K562 (cell line): ENCODE results near the gene LPAR5. TPM values are rescaled to one million over a fixed set of nuclear protein-coding genes. Genes with fewer than 3 reads are reported as not detected.

Experiments
- ATAC-seq: fragments of 200-7000 bp; cut with Tn5 transposase; 3 replicates; pipeline ENCODE4 v1.9.1; 2020; ENCODE audit warnings: moderate library complexity
- BruUV-seq: library from RNA; stranded (reverse); fragments of 400-500 nt; replicated peaks from 2 replicates; lab custom pipeline; 2021; lab: Mats Ljungman, UMichigan
- CTCF ChIA-PET: fragments of 300-600 bp; formaldehyde crosslinking; extraction: SDS; loops from one replicate; lab custom pipeline; 2021; ENCODE audit warnings: low intra/inter-chr PET ratio; lab: Yijun Ruan, JAX
- POLR2A ChIA-PET: fragments of 300-600, 350-650 bp; sonication (Branson Sonifier 250); formaldehyde crosslinking; extraction: SDS; loops from one replicate; lab custom pipeline; 2021; ENCODE audit warnings: antibody characterized with exemption, inconsistent platforms; lab: Yijun Ruan, JAX
- DNase-seq, 4 experiments: peaks; one replicate each; pipeline versions ENCODE4 v3.0.0 to v3.0.0-alpha.2; 2011 to 2018; ENCODE audit warnings: low spot score in 3 of 4, mixed read lengths in 3 of 4; ENCODE audit errors: extremely low read depth in 1 of 4
- FAIRE-seq: peaks from 2 replicates; lab custom pipeline; 2011; peaks lifted over from hg19 to GRCh38; lab: Jason Lieb, UNC
- H2AFZ ChIP-seq: 2 replicates; pipeline ENCODE4 v1.6.0; 2011; ENCODE audit warnings: low read depth, low read length, control low read depth, inconsistent platforms
- H3K27ac ChIP-seq: fragments of 200-600 bp; 3 replicates; pipeline ENCODE4 v1.8.0; 2011; ENCODE audit warnings: low read depth, mild to moderate bottlenecking, control low read depth, inconsistent platforms, low read length, moderate library complexity, mixed read lengths; ENCODE audit errors: extremely low read depth
- H3K27me3 ChIP-seq, 2 experiments: fragments of 300-600 bp in 1 of 2; 2 replicates in 1 of 2; 3 replicates in 1 of 2; pipeline versions ENCODE4 v1.6.0 to v1.8.0; 2011; ENCODE audit warnings: inconsistent platforms in 2 of 2, low read length in 2 of 2, mild to moderate bottlenecking in 1 of 2, mixed read lengths in 1 of 2, moderate library complexity in 1 of 2; ENCODE audit not compliant: control insufficient read depth in 2 of 2, insufficient read depth in 2 of 2
- H3K36me3 ChIP-seq: fragments of 300-600 bp; 3 replicates; pipeline ENCODE4 v1.8.0; 2011; ENCODE audit warnings: mild to moderate bottlenecking, low read length, inconsistent platforms; ENCODE audit not compliant: control insufficient read depth, insufficient read depth
- H3K4me1 ChIP-seq, 2 experiments: fragments of 200-600 bp in 1 of 2; replicated peaks in 1 of 2; 2 replicates in 1 of 2; 3 replicates in 1 of 2; pipeline versions ENCODE4 v1.5.1 to v1.8.0; 2011; ENCODE audit warnings: inconsistent platforms in 2 of 2, low read length in 2 of 2, mild to moderate bottlenecking in 1 of 2, mixed read lengths in 1 of 2, moderate library complexity in 1 of 2; ENCODE audit not compliant: control insufficient read depth in 2 of 2, insufficient read depth in 2 of 2
- H3K4me2 ChIP-seq: 2 replicates; pipeline ENCODE4 v1.6.1; 2011; ENCODE audit warnings: low read length, control low read depth, inconsistent platforms, mixed read lengths; ENCODE audit not compliant: insufficient read depth
- H3K4me3 ChIP-seq: fragments of 200-600 bp; sonication (generic), shearing (Covaris generic); 2 replicates; pipeline ENCODE4 v1.5.1; 2016; ENCODE audit warnings: control low read depth, inconsistent platforms
- H3K79me2 ChIP-seq: fragments of 200-600 bp; 3 replicates; pipeline ENCODE4 v1.8.0; 2011; ENCODE audit warnings: low read length, inconsistent platforms; ENCODE audit not compliant: control insufficient read depth, insufficient read depth
- H3K9ac ChIP-seq, 2 experiments: 2 replicates each; pipeline versions ENCODE4 v1.6.0 to v1.6.1; 2011; ENCODE audit warnings: low read depth in 2 of 2, low read length in 2 of 2, control low read depth in 1 of 2, inconsistent platforms in 1 of 2, mild to moderate bottlenecking in 1 of 2, mixed read lengths in 1 of 2; ENCODE audit not compliant: insufficient read depth in 1 of 2
- H3K9me1 ChIP-seq: one replicate; pipeline ENCODE4 v1.6.0; 2011; ENCODE audit warnings: inconsistent platforms, mild to moderate bottlenecking, low read length, moderate library complexity; ENCODE audit not compliant: control insufficient read depth, insufficient read depth
- H3K9me3 ChIP-seq: replicated peaks from 2 replicates; pipeline ENCODE4 v1.5.1; 2011; ENCODE audit warnings: low read depth, low read length, inconsistent platforms; ENCODE audit not compliant: control insufficient read depth, insufficient read depth
- H4K20me1 ChIP-seq: replicated peaks from 2 replicates; pipeline ENCODE4 v1.6.1; 2011; ENCODE audit warnings: low read length, inconsistent platforms, mixed read lengths; ENCODE audit not compliant: control insufficient read depth, insufficient read depth
- ARNT ChIP-seq, 2 experiments: fragments of 450-650 bp; IDR thresholded peaks; 2 replicates each; pipeline ENCODE4 v1.6.1; 2016; ENCODE audit warnings: mild to moderate bottlenecking in 1 of 2
- DDX20 ChIP-seq: fragments of 450-650 bp; IDR thresholded peaks from 2 replicates; pipeline ENCODE4 v1.6.1; 2016; ENCODE audit warnings: missing genetic modification characterization, low read depth, mild to moderate bottlenecking, missing compliant biosample characterization, moderate library complexity
- DMBX1 ChIP-seq: fragments of 250-450 bp; sonication (Bioruptor Pico); IDR thresholded peaks from 2 replicates; pipeline ENCODE4 v1.8.0; 2022; ENCODE audit warnings: inconsistent platforms, mild to moderate bottlenecking, moderate library complexity, borderline replicate concordance
- DNMT1 ChIP-seq: fragments of 450-650 bp; IDR thresholded peaks from 2 replicates; pipeline ENCODE4 v1.6.1; 2016; ENCODE audit warnings: antibody characterized with exemption, mild to moderate bottlenecking
- FOSL1 ChIP-seq: fragments of 200-800 bp; sonication (Bioruptor generic); conservative IDR thresholded peaks from 2 replicates; pipeline ENCODE4 v1.6.1; 2016; ENCODE audit warnings: missing genetic modification characterization, missing compliant biosample characterization
- GTF2F1 ChIP-seq: IDR thresholded peaks from 2 replicates; pipeline ENCODE4 v1.6.1; 2011; ENCODE audit warnings: low read depth, low read length, improper control_type of control experiment
- NR1H2 ChIP-seq: sonication (generic); formaldehyde crosslinking; IDR thresholded peaks from 2 replicates; pipeline ENCODE4 v1.4.0; 2020; ENCODE audit warnings: mild to moderate bottlenecking, missing genetic modification reagents
- NRF1 ChIP-seq, 2 experiments: fragments of 450-650 bp; IDR thresholded peaks in 1 of 2; conservative IDR thresholded peaks in 1 of 2; 2 replicates each; pipeline ENCODE4 v1.6.1; 2014; ENCODE audit warnings: mild to moderate bottlenecking in 2 of 2
- RFX7 ChIP-seq: fragments of 250-450 bp; sonication (Bioruptor Pico); IDR thresholded peaks from 2 replicates; pipeline ENCODE4 v1.5.1; 2021; ENCODE audit warnings: mild to moderate bottlenecking
- SIN3B ChIP-seq: fragments of 450-650 bp; IDR thresholded peaks from 2 replicates; pipeline ENCODE4 v1.6.1; 2017; ENCODE audit warnings: low read depth, mild to moderate bottlenecking, moderate library complexity
- SMARCB1 ChIP-seq: IDR thresholded peaks from 2 replicates; pipeline ENCODE4 v1.6.1; 2011; ENCODE audit warnings: improper control_type of control experiment, low read depth; ENCODE audit not compliant: insufficient read length
- SRSF9 ChIP-seq: fragments of 200-400 bp; formaldehyde crosslinking; IDR thresholded peaks from 2 replicates; pipeline ENCODE4 v1.6.1; 2017; ENCODE audit warnings: low read depth, low read length, borderline replicate concordance
- ZNF165 ChIP-seq: fragments of 250-450 bp; sonication (Bioruptor Pico); IDR thresholded peaks from 2 replicates; pipeline ENCODE4 v1.4.0; 2020; ENCODE audit warnings: borderline replicate concordance
- ZNF444 ChIP-seq: fragments of 250-450 bp; sonication (Bioruptor Pico); IDR thresholded peaks from 2 replicates; pipeline ENCODE4 v1.4.0; 2020; ENCODE audit warnings: mild to moderate bottlenecking, moderate library complexity
- ZNF77 ChIP-seq: fragments of 250-450 bp; sonication (Bioruptor Pico); IDR thresholded peaks from 2 replicates; pipeline ENCODE4 v1.5.0; 2020
- WGBS: fragments of 100-300 bp; shearing (Covaris generic); methylation state at CpG from one replicate; pipeline ENCODE4 v1.1.6; 2016; ENCODE audit warnings: low coverage, mixed read lengths; ENCODE audit not compliant: insufficient coverage; ENCODE audit errors: missing lambda C conversion rate; 5-methylcytosine and 5-hydroxymethylcytosine counted together
- in situ Hi-C: fragments of 300-500 bp; cut with MboI; formaldehyde crosslinking; loops from 4 replicates; pipeline ENCODE4 v1.15.0; 2018; ENCODE audit warnings: inconsistent platforms, mixed read lengths
- intact Hi-C: fragments of 100-400 bp; cut with micrococcal nuclease; formaldehyde crosslinking; loops from 2 replicates; pipeline ENCODE4 v1.14.2; 2022
- polyA plus RNA-seq, 8 experiments: library from polyadenylated mRNA; depleted of rRNA in 4 of 8; stranded (reverse) in 5 of 8; unstranded in 3 of 8; fragments of >200 nt; fragmentation: Nextera tagmentation in 2 of 8; fragmentation: Illumina TruSeq in 1 of 8; extraction: Ambion mirVana in 2 of 8; extraction: Trizol in 1 of 8; gene quantifications; 2 replicates each; pipeline versions ENCODE4 v1.2.1 to v1.2.3, GENCODE V29; 2011 to 2014; ENCODE audit warnings: inconsistent platforms in 1 of 8, missing spikeins in 1 of 8
- total RNA-seq, 7 experiments: library from RNA; depleted of rRNA in 6 of 7; stranded (reverse); fragments of >200 nt in 6 of 7; fragmentation: Illumina TruSeq in 2 of 7; extraction: Trizol in 2 of 7; gene quantifications; 2 replicates each; pipeline versions ENCODE4 v1.2.1 to v1.2.3, GENCODE V29; 2011 to 2021; ENCODE audit warnings: low replicate concordance in 1 of 7
- TF ChIP-seq, protein P1 (sequence below): fragments of 450-650 bp; formaldehyde crosslinking; IDR thresholded peaks from 2 replicates; pipeline ENCODE4 v1.4.0; 2022; ENCODE audit warnings: missing genetic modification characterization
- TF ChIP-seq, protein P2 (sequence below): fragments of 450-650 bp; IDR thresholded peaks from 2 replicates; pipeline ENCODE4 v1.6.1; 2016; ENCODE audit warnings: borderline replicate concordance

LPAR5 gene
- total and polyA plus RNA-seq, 9 of the 15 experiments (the other 6 are each of a cell fraction or from before 2014, with no cell fraction given): 1.3 to 11.7 (median 3.6) TPM

DNA sequence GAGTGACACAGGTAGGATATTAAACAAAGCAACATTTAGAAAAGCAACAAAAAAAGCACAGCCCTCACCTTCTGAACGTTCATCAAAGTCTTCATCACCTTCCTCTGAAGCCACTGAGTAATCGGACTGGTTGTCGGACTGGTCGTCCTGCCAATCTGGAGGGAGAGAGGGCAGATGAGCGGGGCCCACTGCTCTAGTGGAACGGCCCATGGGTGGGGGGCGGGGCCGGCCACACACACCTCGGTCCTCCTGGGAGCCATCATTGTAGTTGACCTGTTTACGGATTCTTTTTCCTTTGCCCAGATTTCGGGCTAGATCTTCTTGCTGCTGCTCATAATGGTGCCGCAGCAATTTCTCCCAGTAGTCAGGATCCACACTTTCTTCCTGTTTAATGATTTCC, 52.8 kb downstream of the LPAR5 start:
- TSS peak; percentile 40 for BruUV-seq
- H3K9me3 ChIP-seq: no peaks in the 10 kb centered on the region
- WGBS: 92% methylated on average over 6 of the region's 12 CpGs
- intact Hi-C loops: no loop called here
- no peaks in the 10 kb centered on the region; the same call in 1 of the 2 replicates for H4K20me1 ChIP-seq
- FAIRE-seq (no peak), DNase-seq (no peak), ATAC-seq (no peak)
- no peak overlapping the region for H3K9ac ChIP-seq
- ChIA-PET CTCF (no interaction called here), POLR2A (interaction anchor here (0.6 to 1.5 kb wide), 2 partner anchors 9 to 27 kb away, joined by 3 to 4 read pairs; partner anchors contain the start of gene IFFO1)
- H3K9me1 ChIP-seq: no peaks in the 10 kb centered on the region
- H3K36me3 ChIP-seq: peaks cover 83% of the 10 kb centered on the region
- in situ Hi-C loops: no loop called here
- no peaks in the 10 kb centered on the region for H3K4me1 ChIP-seq
- no peak overlapping the region for H3K4me2 ChIP-seq
- TF ChIP-seq ZNF77 (no peak), RFX7 (CRISPR knock-in tag) (no peak), DNMT1 (no peak), FOSL1 (tag) (no peak), ARNT (IDR thresholded peaks at IDR 0.05) (no peak), GTF2F1 (no peak), ZNF444 (CRISPR knock-in tag) (no peak), DMBX1 (no peak), ZNF165 (CRISPR knock-in tag) (no peak), NRF1 (conservative IDR thresholded peaks at IDR 0.05 in 1 of 2, IDR thresholded peaks at IDR 0.05 in 1 of 2) (no peak), SRSF9 (no peak), DDX20 (tag) (no peak), SMARCB1 (no peak), SIN3B (no peak), NR1H2 (CRISPR knock-in tag) (no peak)
- TF ChIP-seq, protein P1, sequence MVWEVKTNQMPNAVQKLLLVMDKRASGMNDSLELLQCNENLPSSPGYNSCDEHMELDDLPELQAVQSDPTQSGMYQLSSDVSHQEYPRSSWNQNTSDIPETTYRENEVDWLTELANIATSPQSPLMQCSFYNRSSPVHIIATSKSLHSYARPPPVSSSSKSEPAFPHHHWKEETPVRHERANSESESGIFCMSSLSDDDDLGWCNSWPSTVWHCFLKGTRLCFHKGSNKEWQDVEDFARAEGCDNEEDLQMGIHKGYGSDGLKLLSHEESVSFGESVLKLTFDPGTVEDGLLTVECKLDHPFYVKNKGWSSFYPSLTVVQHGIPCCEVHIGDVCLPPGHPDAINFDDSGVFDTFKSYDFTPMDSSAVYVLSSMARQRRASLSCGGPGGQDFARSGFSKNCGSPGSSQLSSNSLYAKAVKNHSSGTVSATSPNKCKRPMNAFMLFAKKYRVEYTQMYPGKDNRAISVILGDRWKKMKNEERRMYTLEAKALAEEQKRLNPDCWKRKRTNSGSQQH (CRISPR knock-in tag): no peak
- TF ChIP-seq, protein P2, sequence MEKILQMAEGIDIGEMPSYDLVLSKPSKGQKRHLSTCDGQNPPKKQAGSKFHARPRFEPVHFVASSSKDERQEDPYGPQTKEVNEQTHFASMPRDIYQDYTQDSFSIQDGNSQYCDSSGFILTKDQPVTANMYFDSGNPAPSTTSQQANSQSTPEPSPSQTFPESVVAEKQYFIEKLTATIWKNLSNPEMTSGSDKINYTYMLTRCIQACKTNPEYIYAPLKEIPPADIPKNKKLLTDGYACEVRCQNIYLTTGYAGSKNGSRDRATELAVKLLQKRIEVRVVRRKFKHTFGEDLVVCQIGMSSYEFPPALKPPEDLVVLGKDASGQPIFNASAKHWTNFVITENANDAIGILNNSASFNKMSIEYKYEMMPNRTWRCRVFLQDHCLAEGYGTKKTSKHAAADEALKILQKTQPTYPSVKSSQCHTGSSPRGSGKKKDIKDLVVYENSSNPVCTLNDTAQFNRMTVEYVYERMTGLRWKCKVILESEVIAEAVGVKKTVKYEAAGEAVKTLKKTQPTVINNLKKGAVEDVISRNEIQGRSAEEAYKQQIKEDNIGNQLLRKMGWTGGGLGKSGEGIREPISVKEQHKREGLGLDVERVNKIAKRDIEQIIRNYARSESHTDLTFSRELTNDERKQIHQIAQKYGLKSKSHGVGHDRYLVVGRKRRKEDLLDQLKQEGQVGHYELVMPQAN: no peak
- no peak overlapping the region for H3K27ac ChIP-seq
- no peaks in the 10 kb centered on the region for H3K27me3 ChIP-seq
- no peak overlapping the region for H3K4me3 ChIP-seq
- H2AFZ ChIP-seq: no peak overlapping the region
- H3K79me2 ChIP-seq: no peaks in the 10 kb centered on the region
